Smooth muscle cell of the coronary artery (primary cell): ENCODE data around the gene FBXW4. TPM values are rescaled to one million over a fixed set of nuclear protein-coding genes. Genes with fewer than 3 reads are reported as not detected.

Experiments used
- total RNA-seq: library from RNA; depleted of rRNA; stranded (reverse); fragments of >200 nt; gene quantifications from 2 replicates; pipeline ENCODE4 v1.2.3, GENCODE V29; 2014; ENCODE audit warnings: low replicate concordance

The FBXW4 gene
- 36.6 and 82.8 TPM in 2 replicates for total RNA-seq

GRCh38 chr10:101694674-101695403 is at the start of gene FBXW4:
FBXW4 (minus strand) TSS chr10:101695170; CDS start chr10:101695105, 65 bp downstream.

GRCh38 chr10:101587725-101588653 is 107.0 kb downstream of the FBXW4 start, which contains the start of the genes DPCD and POLL:
DPCD (plus strand) TSS chr10:101588321; CDS start chr10:101588337, 16 bp downstream.
POLL (minus strand) TSS chr10:101588257; CDS start chr10:101587360, 897 bp downstream.

Other genes with a start within 250 kb of the FBXW4 start
- 6.3 and 6.8 TPM in 2 replicates for gene POLL, start 106.9 kb downstream of the FBXW4 start, total RNA-seq
- gene DPCD, start 106.8 kb downstream of the FBXW4 start, total RNA-seq: 69.5 and 83.4 TPM in 2 replicates
- not detected in 2 replicates for gene FGF8, start 80.9 kb upstream of the FBXW4 start, total RNA-seq
- gene NPM3, start 88.3 kb upstream of the FBXW4 start, total RNA-seq: 124 and 126 TPM in 2 replicates
- gene OGA, start 123.3 kb upstream of the FBXW4 start, total RNA-seq: 65.8 and 79.6 TPM in 2 replicates
- gene KCNIP2, start 148.6 kb upstream of the FBXW4 start, total RNA-seq: 0.30 and 1.1 TPM in 2 replicates